IgD-negative memory B cell (primary cell): ENCODE data around the gene TOB2. TPM values are rescaled to one million over a fixed set of nuclear protein-coding genes. Genes with fewer than 3 reads are reported as not detected.

Experiments
- H3K27ac Mint-ChIP-seq, 3 donors: one replicate each; pipeline ENCODE4 v1.8.0; 2020 to 2022; ENCODE audit warnings: mild to moderate bottlenecking in 3 of 3, mixed read lengths in 3 of 3, moderate library complexity in 1 of 3
- H3K27me3 Mint-ChIP-seq: one replicate; pipeline ENCODE4 v1.8.0; 2021; ENCODE audit warnings: mixed read lengths
- H3K36me3 Mint-ChIP-seq: one replicate; pipeline ENCODE4 v1.8.0; 2020; ENCODE audit warnings: mild to moderate bottlenecking, mixed read lengths
- H3K4me1 Mint-ChIP-seq, 3 donors: one replicate each; pipeline ENCODE4 v1.8.0; 2020 to 2022; ENCODE audit warnings: mixed read lengths in 3 of 3, mild to moderate bottlenecking in 1 of 3
- H3K4me3 Mint-ChIP-seq, 4 donors: one replicate each; pipeline ENCODE4 v1.8.0; 2020 to 2022; ENCODE audit warnings: mild to moderate bottlenecking in 4 of 4, mixed read lengths in 4 of 4, moderate library complexity in 3 of 4
- H3K9me3 Mint-ChIP-seq, 3 donors: one replicate each; pipeline ENCODE4 v1.8.0; 2020 to 2021; ENCODE audit warnings: mixed read lengths in 3 of 3, mild to moderate bottlenecking in 1 of 3
- polyA plus RNA-seq: library from polyadenylated mRNA; unstranded; fragments of 300-500 nt; fragmentation: Illumina TruSeq; gene quantifications from one replicate; pipeline ENCODE4 v1.2.3, GENCODE V29; 2021

Gene TOB2
- polyA plus RNA-seq, 1 donor from 2014 or later, result 52.2 TPM

DNA sequence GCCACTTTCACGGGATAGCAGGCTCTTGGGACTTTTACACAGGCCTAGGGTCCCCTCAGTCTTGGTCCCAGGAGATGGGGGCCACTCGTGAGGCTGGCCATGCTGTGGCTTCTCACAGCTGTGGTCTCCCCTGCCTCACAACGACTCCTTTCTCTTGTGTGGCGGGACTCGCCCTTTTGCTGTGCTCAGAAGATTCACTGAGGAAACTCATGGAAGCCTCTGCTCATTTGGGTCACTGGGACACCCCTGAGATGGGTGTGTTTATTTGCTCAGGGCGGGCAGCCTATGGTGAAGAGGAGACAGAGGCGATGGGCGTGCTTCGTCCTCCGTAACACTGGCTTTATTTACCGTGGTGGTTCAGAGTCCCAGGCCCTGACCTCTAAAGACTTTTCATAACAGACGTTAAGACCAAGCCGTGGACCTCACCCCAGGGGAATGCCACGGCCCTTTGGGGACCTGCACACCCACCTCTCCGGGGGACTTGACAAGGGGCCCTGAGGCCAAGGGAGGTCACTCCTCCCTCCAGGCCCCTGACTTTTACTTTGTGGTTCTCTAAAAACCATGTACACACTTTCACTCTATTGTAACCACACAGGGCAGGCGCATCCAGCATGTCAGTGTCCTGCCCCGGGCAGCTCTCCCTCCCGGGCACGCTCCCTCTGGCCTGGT is 49.3 kb downstream of the TOB2 start:
- H3K4me1 Mint-ChIP-seq, result no peaks in the 10 kb centered on the region
- H3K27me3 Mint-ChIP-seq, result no peaks in the 10 kb centered on the region
- no peaks in the 10 kb centered on the region for H3K9me3 Mint-ChIP-seq
- H3K36me3 Mint-ChIP-seq, result peaks cover 3% of the 10 kb centered on the region
- no peak overlapping the region for H3K4me3 Mint-ChIP-seq
- H3K27ac Mint-ChIP-seq, result no peak overlapping the region

DNA sequence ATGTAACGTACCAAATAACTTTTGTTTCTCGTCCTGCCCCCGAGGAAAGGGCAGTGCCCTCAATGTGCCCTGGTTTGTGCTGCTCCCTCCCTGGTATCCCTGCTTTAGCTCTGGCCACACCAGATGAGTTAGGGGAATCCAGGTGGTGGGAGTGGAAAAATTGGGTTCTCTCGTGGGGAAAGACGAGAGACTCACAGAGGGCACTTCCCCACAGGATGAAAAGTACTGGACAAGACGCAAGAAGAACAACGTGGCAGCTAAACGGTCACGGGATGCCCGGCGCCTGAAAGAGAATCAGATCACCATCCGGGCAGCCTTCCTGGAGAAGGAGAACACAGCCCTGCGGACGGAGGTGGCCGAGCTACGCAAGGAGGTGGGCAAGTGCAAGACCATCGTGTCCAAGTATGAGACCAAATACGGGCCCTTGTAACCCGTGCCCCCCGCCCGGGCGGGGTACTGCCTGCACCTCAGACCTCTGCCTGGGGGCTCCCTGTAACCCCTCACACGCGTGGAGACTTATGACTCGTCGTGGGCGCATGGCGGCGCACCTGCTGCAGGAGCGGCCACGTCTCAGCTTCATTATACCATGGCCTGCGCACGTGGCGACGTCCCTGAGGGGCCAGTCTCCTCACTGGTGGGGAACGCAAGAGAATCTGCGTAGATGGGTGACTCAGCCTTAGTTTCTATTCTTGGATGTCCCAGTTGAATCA is 50.9 kb downstream of the TOB2 start:
- Mint-ChIP-seq H3K4me1 (no peaks in the 10 kb centered on the region), H3K9me3 (no peaks in the 10 kb centered on the region), H3K27ac (peak overlapping the region in 1 of 3 donors; percentile 66), H3K27me3 (no peaks in the 10 kb centered on the region), H3K4me3 (no peak overlapping the region), H3K36me3 (peaks cover 3% of the 10 kb centered on the region)

DNA sequence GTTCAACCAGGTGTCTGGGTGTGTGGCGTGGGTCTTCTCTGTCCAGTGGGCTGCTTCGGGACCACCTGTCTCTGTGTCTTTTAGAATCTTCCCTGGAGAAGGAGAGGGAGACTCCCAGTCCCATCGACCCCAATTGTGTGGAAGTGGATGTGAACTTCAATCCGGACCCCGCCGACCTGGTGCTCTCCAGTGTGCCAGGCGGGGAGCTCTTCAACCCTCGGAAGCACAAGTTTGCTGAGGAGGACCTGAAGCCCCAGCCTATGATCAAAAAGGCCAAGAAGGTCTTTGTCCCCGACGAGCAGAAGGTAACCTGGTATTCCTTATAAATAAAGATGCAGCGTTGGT is 52.6 kb downstream of the TOB2 start:
- H3K4me1 Mint-ChIP-seq, result no peaks in the 10 kb centered on the region
- no peaks in the 10 kb centered on the region for H3K9me3 Mint-ChIP-seq
- H3K4me3 Mint-ChIP-seq, result no peak overlapping the region
- H3K27ac Mint-ChIP-seq, result no peak overlapping the region
- no peaks in the 10 kb centered on the region for H3K27me3 Mint-ChIP-seq
- peaks cover 3% of the 10 kb centered on the region for H3K36me3 Mint-ChIP-seq

DNA sequence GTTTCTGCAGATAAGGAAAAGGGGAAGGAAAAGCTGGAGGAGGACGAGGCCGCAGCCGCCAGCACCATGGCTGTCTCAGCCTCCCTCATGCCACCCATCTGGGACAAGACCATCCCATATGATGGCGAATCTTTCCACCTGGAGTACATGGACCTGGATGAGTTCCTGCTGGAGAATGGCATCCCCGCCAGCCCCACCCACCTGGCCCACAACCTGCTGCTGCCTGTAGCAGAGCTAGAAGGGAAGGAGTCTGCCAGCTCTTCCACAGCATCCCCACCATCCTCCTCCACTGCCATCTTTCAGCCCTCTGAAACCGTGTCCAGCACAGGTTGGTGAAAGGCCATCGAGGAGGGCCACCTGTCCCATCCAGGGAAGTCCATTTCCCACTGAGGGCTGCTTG is 59.3 kb downstream of the TOB2 start:
- Mint-ChIP-seq H3K27me3 (no peaks in the 10 kb centered on the region), H3K36me3 (no peaks in the 10 kb centered on the region), H3K4me3 (no peak overlapping the region), H3K9me3 (no peaks in the 10 kb centered on the region), H3K27ac (peak overlapping the region in 1 of 3 donors; percentile 35), H3K4me1 (peaks cover 0 to 5% (median 2%) of the 10 kb centered on the region in 3 donors)

DNA sequence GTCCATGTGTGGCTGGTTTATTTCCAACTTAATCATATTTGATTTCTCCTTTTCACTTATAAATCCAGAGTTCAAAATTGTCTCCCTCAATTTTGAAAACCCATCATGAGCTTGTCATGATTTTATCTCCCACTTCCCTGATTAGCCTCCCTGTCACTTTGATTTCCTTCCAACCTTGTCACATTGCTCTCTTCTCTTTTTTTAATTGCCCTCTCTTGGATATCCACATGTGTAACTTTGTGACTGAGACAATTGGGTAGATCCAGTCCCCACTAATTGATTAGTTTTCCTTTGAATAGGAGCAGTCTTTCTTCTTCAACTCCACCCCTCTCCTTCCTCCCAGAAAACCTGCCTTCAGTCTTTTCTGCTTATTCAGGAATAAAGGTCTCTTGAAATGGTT is 62.5 kb downstream of the TOB2 start:
- Mint-ChIP-seq H3K9me3 (no peaks in the 10 kb centered on the region), H3K36me3 (no peaks in the 10 kb centered on the region), H3K27ac (peak overlapping the region in 2 of 3 donors; percentile 64 to 97), H3K4me1 (peaks cover 4 to 8% (median 4%) of the 10 kb centered on the region in 3 donors), H3K4me3 (peak overlapping the region in 3 of 4 donors; percentile 2 to 91 (median 75)), H3K27me3 (no peaks in the 10 kb centered on the region)

Other genes starting within 250 kb of the TOB2 start
- 29.8 TPM for gene L3MBTL2, start 241.5 kb downstream of the TOB2 start, polyA plus RNA-seq
- 0.63 TPM for gene CHADL, start 205.9 kb downstream of the TOB2 start, polyA plus RNA-seq
- 21.6 TPM for gene RANGAP1, start 160.6 kb downstream of the TOB2 start, polyA plus RNA-seq
- gene ZC3H7B, start 145.3 kb downstream of the TOB2 start, polyA plus RNA-seq, result 1.4 TPM
- gene TEF, start 64.9 kb downstream of the TOB2 start, polyA plus RNA-seq, result 2.9 TPM
- 23.8 TPM for gene PHF5A, start 21.9 kb upstream of the TOB2 start, polyA plus RNA-seq
- gene ACO2, start 22.3 kb upstream of the TOB2 start, polyA plus RNA-seq, result 132 TPM
- 15.9 TPM for gene POLR3H, start 97.7 kb upstream of the TOB2 start, polyA plus RNA-seq
- not detected for gene CSDC2, start 114.2 kb upstream of the TOB2 start, polyA plus RNA-seq
- gene PMM1, start 143.0 kb upstream of the TOB2 start, polyA plus RNA-seq, result 21.8 TPM
- 12.5 TPM for gene DESI1, start 174.2 kb upstream of the TOB2 start, polyA plus RNA-seq
- gene XRCC6, start 174.5 kb upstream of the TOB2 start, polyA plus RNA-seq, result 377 TPM
- 316 TPM for gene SNU13, start 242.1 kb upstream of the TOB2 start, polyA plus RNA-seq